HG02588 (cell line): ENCODE results near the gene KTI12.

Source experiments
- ATAC-seq: cut with Tn5 transposase; IDR thresholded peaks from one replicate; pipeline ENCODE4 v1.9.1; 2021; ENCODE audit warnings: mild to moderate bottlenecking, moderate library complexity; ENCODE audit not compliant: unreplicated experiment

Gene KTI12

GRCh38 chr1:51989582-51990477, 43.8 kb downstream of the KTI12 start:
- ATAC-seq: no peak

DNA sequence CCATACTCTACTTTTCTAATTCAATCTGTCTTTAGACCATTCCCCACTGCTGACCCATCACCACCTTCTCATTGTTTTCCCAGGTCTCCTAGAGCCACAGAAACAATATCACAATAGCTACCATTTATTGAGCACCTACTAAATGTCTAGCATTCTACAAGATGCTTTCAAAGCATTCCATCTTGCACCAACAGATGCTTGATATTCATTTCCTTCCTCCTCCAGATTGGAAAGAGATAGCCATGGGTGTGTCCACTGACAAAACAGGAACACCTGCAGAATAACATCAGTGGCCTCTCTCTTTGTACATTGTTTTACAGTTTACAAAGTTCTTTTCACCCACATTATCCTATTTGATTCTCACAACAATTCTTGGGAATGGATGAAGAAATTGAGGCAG, 45.4 kb downstream of the KTI12 start:
- ATAC-seq: no peak

DNA sequence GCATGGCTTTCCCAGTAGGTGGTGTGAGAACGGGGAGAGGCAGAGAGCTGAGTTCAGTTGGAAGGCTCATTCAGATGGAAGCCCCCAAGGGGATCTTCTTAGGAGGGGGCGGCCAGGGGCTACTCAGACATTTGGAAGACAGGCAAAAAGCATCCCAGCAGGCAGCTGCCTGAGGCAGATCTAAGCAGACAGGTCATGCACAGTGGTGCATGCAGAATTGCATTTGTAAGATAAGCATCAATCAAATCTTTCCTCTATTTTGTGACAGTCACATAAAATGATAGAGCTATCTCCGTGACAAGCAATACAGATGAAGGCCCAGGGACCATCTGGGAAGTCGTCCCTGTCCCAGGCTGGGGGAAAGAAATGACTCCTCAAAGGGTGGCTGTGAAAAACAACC, 46.9 kb downstream of the KTI12 start:
- ATAC-seq: no peak

- ATAC-seq: no peak
These were observed 51.4 kb downstream of the KTI12 start for GRCh38 chr1:51982161-51982560.
